NCI-H128 (cell line): ENCODE measurements around the gene POMGNT1.
"Not testable (repeated sequence)": the region's sequence is repeated elsewhere in the genome, so short reads cannot be mapped to it uniquely, and the experiment has no call there.

ENCODE experiments used
- DNase-seq: peaks from one replicate; lab custom pipeline; 2025; ENCODE audit not compliant: unreplicated experiment; lab: John Stamatoyannopoulos, UW

Gene POMGNT1

GRCh38 chr1:46197964-46198811 lies at the start of gene POMGNT1:
Gene POMGNT1, minus strand, starts transcription at chr1:46198434. Its CDS starts 613 bp downstream, at chr1:46197821.
- DNase-seq = peak; percentile 21

- DNase-seq = peak; percentile 98
These were observed 49.3 kb upstream of the POMGNT1 start, which contains the start of gene RAD54L for GRCh38 chr1:46247436-46248121. Gene RAD54L, plus strand, starts transcription at chr1:46247763. Its CDS starts 643 bp downstream, at chr1:46248406.

GRCh38 chr1:46246548-46247435 lies 48.6 kb upstream of the POMGNT1 start:
- no peak for DNase-seq

- not testable (repeated sequence) for DNase-seq
These were observed 47.9 kb upstream of the POMGNT1 start for GRCh38 chr1:46246136-46246535.

- no peak for DNase-seq
These were observed 46.6 kb upstream of the POMGNT1 start for GRCh38 chr1:46244656-46245371.

GRCh38 chr1:46243831-46244230 lies 45.6 kb upstream of the POMGNT1 start:
- not testable (repeated sequence) for DNase-seq

GRCh38 chr1:46242918-46243317 lies 44.7 kb upstream of the POMGNT1 start:
- DNase-seq = no peak

- DNase-seq = not testable (repeated sequence)
These were observed 43.5 kb upstream of the POMGNT1 start for GRCh38 chr1:46241733-46242132.

- DNase-seq = not testable (repeated sequence)
These were observed 40.6 kb upstream of the POMGNT1 start for GRCh38 chr1:46238865-46239264.

- no peak for DNase-seq
These were observed 38.6 kb upstream of the POMGNT1 start for GRCh38 chr1:46236882-46237281.

GRCh38 chr1:46231231-46231630 lies 33.0 kb upstream of the POMGNT1 start:
- not testable (repeated sequence) for DNase-seq

GRCh38 chr1:46224966-46225365 lies 26.7 kb upstream of the POMGNT1 start:
- DNase-seq = no peak

GRCh38 chr1:46223472-46223943 lies 25.3 kb upstream of the POMGNT1 start:
- peak; percentile 78 for DNase-seq

GRCh38 chr1:46223055-46223454 lies 24.8 kb upstream of the POMGNT1 start:
- not testable (repeated sequence) for DNase-seq

GRCh38 chr1:46221749-46222148 lies 23.5 kb upstream of the POMGNT1 start:
- DNase-seq = no peak

- no peak for DNase-seq
These were observed 22.6 kb upstream of the POMGNT1 start for GRCh38 chr1:46220808-46221207.

- DNase-seq = no peak
These were observed 21.6 kb upstream of the POMGNT1 start for GRCh38 chr1:46219551-46220520.

GRCh38 chr1:46218443-46218842 lies 20.2 kb upstream of the POMGNT1 start:
- DNase-seq = peak; percentile 90

GRCh38 chr1:46215504-46215903 lies 17.3 kb upstream of the POMGNT1 start:
- no peak for DNase-seq
